Posterior cingulate gyrus (tissue), 11 donors: ENCODE data around the gene IER3IP1.
"Not testable (repeated sequence)": the region's sequence is repeated elsewhere in the genome, so short reads cannot be mapped to it uniquely, and the experiment has no call there.

Experiments used
- DNase-seq, 10 donors: peaks; one replicate each; pipeline versions ENCODE4 v3.0.0 to v3.0.0-alpha.2; 2020 to 2021; ENCODE audit warnings: mixed read lengths in 3 of 10
- intact Hi-C: fragments of 100-400 bp; cut with DNase I; formaldehyde crosslinking; loops from one replicate; pipeline ENCODE4 v1.15.1; 2023

Gene IER3IP1

DNA sequence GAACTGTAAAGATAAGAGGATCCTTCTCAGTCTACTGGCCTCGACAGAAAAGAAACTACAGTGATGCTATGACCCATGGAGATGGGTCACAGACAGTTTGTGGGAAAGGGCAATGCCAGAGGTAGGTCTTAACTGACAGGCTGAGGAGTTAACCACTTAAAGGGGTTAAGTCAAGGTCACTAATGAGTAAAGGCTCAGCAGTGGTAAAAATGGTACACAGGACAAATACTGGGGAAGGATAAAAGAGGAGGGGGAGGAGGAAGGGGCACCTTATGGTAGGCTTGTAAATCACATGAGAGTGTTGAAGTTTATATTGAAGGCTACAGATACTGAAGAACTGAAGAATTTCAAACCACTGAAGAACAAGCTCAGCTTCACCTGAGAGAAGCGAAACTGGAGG, 9.9 kb downstream of the IER3IP1 start:
- no peak for DNase-seq
- intact Hi-C loops = no loop called here

DNA sequence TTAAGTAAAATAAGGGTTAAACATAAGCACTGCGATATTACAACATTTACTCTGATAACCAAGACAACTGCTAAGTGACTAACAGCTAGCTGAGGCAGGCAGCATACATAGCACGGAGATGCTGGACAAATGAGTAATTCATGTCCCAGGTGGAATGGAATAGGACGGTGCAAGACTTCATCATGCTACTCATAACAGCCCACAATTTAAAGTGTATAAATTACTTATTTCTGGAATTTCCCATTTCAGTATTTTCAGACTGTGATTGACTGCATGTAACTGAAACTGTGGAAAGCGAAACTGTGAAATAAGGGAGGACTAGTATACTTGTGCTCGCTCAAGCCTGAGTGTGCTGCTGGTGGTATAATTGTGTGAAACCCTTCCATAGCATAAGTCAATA, 12.9 kb downstream of the IER3IP1 start:
- no peak for DNase-seq

DNA sequence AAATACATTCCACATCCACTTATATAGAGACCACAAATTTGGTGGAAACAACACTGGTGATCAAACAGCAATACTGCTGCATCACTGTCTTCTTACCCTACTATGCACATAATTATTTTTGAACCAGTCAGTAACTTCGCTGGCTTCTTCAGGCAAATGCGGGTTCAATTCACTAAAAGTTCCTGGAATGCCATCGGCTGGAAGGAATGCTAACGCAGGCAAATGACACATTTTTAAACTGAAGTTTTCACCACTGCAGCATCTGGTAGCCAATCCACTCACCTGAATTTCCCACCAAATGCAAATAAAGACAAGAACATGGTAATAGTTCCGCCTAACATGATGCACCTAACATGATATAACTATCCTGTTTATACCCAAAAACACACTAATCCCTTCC, 15.9 kb downstream of the IER3IP1 start:
- intact Hi-C loops = no loop called here
- DNase-seq = no peak

More for the DNA sequence above, 12.9 kb downstream of the IER3IP1 start:
- intact Hi-C loops = no loop called here

DNA sequence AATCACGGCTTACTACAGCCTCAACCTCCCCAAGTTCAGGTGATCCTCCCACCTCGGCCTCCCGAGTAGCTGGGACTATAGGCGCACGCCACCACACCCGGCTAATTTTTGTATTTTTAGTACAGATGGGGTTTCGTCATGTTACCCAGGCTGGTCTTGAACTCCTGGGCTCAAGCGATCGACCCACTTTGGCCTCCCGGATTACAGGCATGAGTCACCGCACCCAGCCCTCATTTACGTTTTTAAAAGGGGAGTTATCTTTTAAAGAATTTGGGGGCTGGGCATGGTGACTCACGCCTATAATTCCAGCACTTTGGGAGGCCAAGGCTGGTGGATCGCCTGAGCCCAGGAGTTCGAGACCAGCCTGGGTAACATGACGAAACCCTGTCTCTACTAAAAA, 17.8 kb downstream of the IER3IP1 start:
- DNase-seq, intact Hi-C loops: not testable (repeated sequence)

DNA sequence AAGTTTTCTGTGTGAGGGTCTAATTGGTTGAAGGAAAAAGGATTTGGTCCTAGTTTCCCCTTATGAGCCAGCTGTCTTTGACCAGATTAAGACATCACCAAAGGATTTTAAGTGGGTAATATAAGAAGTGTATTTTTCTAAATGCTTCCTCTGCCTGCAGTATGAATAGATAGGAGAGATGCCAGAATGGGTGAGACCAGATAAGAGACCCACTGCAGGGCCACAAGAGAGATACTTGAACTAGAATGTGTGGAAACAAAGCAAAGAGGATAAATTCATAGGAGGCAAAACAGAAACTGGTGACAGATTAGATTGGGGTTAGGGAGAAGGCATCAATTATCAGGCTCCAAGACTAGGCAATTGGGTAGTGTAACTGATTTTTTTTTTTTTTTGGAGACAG, 24.7 kb downstream of the IER3IP1 start:
- intact Hi-C loops = loop anchor here (2.0 kb wide), 1 partner anchor 23 kb away; no protein-coding TSS in a partner anchor
- DNase-seq = no peak

DNA sequence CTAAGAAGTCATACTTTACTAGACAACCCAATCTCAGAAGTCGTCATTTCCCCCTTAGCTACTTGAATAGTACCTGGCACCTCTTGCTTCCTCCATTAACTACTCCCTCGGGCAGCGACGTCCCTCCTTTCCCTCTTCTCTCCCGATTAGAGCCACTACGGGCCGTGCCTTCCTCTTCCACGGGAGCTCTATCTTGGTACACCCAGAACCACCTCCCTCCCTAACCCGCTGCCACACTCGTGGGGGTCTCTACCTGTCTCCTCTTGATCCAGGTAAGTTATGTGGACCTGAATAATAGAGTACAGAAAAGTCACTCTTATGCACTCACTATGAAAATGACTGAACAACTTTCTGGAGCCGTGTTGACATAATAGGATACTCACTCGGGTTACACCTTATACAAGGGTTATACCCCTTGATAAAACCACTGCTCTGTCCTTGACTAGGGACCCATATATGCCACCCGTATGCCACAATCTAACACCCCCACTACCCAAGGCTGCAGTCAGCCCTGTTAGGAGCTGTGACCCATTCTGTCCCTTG, 25.3 kb downstream of the IER3IP1 start:
- DNase-seq = peak in 4 of 10 donors; percentile 27 to 70 (median 58)
- intact Hi-C loops = loop anchor here (2.0 kb wide), 1 partner anchor 24 kb away; no protein-coding TSS in a partner anchor

DNA sequence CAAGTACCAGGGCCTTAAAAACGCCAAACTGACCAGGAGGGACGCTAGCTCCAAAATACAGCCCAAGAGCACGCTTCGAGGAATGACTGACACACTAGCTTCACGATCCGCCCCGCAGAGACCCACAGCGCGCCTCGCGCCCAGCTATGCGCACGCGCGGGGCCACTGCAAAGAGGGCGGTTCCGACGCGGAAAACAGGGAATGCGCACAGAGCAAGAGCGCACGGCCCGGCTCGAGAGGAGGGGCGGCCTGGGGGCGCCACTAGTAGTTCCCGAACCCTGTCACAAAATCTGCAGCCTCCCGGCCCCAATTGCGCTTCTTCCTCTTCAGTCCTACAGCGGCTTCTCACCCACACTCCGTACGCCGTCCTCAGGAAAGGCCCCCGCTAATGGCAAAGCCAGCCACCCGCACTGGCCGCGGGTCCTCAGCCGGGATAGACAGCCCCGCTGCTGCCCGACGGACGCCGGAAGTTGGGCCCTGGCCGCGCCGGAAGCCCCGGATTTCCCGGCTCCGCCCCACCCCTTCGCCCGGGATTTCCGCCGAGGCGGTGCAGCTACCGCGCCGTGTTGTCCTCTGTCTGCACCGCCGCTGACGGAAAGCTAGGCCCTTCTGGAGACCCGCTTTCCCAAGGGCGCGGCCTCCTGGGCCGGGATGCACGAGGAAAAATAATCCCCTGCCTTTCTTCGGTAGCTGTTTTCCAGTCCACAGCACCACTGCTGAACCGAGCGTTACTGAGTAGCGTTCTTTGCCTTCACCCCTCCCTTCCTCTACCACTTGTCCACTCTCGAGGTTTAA, 25.9 kb downstream of the IER3IP1 start, which contains the start of gene HDHD2:
TSS of gene HDHD2 (minus strand) at position 472 of the 795 bp plus-strand sequence. CDS start 14,061 bp downstream, outside the sequence.
- DNase-seq = peak; percentile 83 to 98 (median 90)
- intact Hi-C loops = loop anchor here (2.0 kb wide), 1 partner anchor 25 kb away; no protein-coding TSS in a partner anchor

DNA sequence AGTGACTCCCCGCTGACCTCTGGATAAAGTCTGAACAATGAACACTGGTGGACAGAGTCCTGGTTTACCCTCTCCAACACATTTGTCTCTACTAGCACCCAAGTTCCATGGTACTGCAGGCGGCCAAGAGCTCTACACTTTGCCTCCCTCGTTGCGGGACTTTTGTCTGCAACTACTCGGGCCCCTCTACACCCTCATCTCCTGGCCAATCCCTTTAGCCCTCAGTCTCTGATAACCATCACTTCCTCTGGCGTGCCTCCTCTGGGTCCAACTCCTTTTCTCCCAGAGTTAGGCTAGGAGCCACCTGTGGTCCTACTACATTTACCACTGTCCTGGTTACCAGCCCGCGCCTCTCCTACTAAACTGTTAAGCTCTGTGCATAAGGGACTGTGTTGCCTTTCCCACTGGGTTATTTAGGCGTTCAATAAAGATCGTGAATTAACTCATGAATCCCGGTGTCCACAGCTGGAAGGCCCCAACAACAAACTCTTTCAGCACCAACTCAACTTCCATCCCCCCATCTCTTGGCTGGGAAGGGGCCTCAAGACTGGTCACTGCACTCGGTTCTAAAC, 26.6 kb downstream of the IER3IP1 start:
- DNase-seq = peak in 2 of 10 donors; percentile 52 to 69
- intact Hi-C loops = loop anchor here (2.0 kb wide), 1 partner anchor 25 kb away; no protein-coding TSS in a partner anchor

DNA sequence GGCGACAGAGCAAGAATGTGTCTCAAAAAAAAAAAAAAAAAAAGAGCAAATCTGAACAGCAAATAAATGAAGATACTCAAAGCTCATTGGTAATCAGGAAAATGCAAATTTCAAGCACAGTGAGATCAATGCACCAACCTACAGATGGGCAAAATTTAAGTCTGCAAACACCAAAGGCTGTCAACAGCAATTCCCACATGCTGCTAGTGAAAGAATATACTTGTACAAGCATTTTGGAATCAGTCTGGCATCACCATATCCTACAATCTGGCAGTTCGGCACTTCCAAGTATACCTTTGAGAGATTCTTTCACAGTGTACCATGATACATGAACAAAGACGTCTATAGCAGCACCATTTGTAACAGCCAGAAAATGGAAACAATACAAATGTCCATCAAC, 30.0 kb downstream of the IER3IP1 start:
- no peak for DNase-seq
- intact Hi-C loops = no loop called here

DNA sequence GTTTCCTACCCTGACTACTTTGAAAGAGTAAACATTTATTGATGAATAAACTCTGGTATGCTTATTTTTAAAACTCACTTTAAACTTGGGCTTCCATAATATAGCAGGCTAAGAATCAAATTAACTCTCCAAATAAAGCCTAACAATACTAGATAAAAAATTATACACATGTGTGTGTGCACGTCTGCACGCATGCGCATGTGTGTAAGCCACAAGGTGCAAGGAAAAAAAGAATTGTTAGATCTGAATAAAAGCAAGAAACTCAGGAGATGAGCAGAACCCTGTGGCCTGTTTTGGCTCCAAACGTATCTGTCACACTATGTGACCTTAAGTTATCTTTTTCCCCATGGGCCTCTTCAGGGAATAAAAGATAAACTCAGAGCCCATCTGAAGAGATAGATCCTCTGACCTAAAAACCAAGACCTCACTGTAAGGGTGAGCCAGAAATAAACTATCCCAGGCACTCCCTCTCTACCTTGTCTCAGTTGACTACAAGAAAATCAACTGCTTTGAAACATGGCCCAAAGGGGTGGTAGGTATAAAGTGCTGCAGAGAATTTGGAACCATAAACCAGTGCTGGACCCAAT, 32.2 kb downstream of the IER3IP1 start:
- DNase-seq = no peak
- intact Hi-C loops = no loop called here

DNA sequence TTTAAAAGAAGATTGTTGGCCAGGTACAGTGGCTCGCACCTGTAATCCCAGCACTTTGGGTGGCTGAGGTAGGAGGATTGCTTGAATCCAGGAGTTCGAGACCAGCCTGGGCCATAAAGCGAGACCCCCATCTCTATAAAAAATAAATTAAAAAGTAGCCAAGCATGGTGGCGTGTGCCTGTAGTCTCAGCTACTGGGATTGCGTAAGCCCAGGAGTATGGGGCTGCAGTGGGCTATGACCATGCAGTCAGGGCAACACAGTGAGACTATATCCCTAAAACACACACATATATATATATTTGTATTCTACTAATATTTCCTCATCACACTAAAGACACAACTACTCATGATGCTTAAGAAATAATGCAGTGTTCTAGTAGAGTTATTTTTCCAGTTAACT, 33.0 kb downstream of the IER3IP1 start:
- intact Hi-C loops = no loop called here

DNA sequence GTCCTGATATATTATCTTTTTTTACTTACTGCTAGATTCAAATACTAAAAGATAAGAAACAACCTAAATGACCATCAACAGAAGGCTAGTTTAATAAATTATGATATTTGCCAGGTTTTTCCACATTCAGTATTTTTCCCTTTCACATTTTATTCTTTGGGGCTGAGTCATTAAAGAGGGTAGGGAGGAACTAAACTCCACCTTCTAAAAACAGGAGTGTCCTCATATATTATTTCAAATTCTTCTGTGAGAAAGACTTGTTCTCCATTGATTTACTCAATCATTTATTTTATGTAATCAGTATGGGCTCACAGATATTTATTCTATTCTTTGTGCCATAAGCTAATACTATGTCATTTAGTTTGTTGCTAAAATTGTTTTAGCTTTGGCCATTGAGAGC, 34.9 kb downstream of the IER3IP1 start:
- intact Hi-C loops = no loop called here
- no peak for DNase-seq

More for the DNA sequence above, 33.0 kb downstream of the IER3IP1 start:
- no peak for DNase-seq

DNA sequence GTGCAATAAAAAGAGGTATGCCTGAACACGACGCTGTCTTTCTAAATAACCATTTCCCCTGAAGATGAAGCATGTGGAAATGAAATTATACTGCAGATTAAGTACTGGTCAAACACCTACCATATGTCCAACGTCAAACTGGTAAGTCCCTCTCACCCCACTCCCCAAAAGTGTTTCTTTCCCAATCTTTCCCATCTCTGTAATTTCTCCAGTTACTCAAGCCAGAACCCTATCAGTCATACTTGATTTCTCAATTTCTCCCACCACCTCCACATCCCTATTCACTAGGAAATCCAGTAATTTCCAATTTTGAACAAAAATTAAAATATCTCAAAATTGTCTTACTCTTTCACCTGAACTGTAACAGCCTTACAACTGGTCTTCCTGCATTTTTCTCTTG, 55.0 kb downstream of the IER3IP1 start:
- no peak for DNase-seq
- intact Hi-C loops = no loop called here

DNA sequence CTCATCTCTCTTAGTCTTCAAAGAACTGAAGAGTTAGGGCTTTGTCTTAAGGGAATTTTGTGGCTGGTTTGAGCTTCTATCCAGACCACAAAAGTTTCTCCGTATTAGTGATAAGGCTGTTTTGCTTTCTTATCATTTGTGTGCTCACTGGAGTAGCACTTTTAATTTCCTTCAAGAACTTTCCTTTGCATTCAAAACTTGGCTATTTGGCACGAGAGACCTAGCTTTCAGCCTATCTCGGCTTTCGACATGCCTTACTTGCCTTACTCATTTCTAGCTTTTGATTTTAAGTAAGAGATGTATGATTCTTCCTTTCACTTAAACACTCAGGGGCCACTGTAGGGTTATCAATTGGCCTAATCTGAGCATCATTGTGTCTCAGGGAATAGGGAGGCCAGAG, 55.7 kb downstream of the IER3IP1 start:
- intact Hi-C loops = no loop called here
- DNase-seq = no peak

DNA sequence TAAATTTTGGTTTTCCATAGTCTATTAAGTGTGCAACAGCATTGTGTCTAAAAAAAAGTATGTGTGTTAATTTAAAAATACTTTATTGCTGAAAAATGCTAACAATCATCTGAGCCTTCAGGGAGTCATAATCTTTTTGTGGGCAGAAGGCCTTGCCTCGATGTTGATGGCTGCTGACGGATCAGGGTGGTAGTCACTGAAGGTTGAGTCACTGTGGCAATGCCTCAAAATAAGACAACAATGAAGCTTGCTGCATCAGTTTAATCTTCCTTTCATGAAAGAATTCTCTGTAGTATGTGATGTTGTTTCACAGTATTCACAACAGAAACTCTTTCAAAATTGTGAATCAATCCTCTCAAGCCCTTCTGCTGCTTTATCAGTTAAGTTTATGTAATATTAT, 57.2 kb downstream of the IER3IP1 start:
- DNase-seq = no peak
- intact Hi-C loops = no loop called here

DNA sequence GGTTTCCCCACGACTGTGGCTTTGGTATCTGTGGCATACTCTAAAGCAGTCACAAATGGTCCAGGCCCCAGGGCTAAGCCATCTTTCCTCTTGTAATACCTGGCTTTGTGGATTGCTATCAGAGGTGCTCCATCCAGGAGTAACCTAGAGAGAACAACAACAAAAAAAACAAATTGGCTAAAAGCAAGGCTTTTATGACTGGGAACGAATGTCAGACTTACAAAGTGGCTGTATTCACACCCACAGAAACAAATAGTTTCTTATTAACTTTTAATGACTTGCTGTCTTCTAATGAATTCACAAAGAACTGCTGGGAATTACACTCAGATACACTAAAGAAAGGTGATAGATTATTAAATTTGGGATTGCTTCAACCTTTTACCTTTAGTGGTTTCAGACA, 61.0 kb downstream of the IER3IP1 start:
- intact Hi-C loops = no loop called here
- DNase-seq = no peak

DNA sequence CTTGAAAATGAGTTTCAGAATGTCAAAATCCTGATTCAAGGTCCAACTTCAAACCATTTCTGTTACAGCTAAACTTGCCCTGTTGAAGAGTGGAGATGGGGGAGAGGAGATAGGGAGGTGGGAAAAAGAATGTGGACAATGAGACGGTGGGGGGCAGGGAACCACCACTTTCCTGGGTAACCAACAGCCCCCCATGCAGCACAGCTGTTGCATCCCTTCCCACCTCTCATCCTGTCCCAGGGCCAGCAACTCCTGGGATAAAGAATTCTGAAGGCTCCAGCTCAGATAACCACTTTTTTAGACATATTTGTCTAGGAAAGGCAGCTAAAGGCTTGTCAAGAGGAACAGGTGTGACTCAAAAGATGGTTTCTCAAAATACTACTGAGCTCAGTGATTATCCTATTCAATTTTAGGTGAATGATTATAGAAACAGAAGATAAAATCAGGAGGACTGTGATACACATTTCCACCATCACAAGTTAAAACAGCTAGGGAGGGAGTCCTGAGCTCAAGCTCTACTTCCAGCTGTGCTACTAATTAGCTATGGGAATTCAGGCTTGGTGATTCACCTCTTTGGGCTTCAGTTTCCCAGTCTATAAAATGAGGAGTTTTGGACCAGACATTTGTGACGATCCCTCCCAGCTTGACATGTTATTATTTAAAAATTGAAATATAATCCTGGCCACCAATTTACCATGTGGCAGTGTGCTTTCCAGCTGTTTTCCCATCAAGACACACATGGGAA, 62.2 kb downstream of the IER3IP1 start:
- intact Hi-C loops = no loop called here

DNA sequence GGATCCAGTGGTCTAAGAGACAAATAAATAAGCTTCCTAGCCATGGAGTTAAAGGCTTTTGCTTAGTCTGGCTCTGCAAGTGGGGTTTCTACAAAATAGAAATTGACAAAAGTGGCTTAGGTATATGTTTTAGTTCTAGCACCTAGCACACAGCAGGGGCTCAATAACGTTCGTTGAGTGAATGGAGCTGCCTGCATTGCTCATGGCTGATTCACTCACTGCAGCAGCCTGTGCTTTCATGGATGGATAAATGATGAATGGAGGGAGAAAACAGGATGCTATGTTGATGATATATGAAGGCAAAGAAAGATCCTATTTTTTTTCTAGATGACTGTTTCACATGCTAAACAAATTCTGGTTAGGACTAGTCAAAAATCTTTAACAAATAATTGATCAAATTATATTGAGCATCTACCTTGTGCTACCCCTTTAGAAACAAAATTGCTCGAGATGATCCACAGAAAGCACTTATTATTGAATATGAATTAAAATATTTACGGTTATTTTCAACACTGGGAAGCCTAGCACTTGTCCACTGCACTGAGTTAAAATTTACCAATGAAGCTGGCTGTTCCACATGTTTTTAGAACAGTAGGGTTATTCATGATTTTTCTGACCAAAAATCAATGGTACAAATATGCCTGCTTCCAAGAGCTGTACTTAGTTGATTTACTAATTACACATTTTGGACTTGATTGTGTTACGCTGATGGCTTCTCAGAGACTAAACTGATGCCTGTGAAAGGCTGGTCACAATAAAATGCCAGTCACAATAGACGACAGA, 65.5 kb downstream of the IER3IP1 start:
- intact Hi-C loops = no loop called here
- DNase-seq = no peak

More for the DNA sequence above, 62.2 kb downstream of the IER3IP1 start:
- DNase-seq = peak in 1 of 10 donors; percentile 49

DNA sequence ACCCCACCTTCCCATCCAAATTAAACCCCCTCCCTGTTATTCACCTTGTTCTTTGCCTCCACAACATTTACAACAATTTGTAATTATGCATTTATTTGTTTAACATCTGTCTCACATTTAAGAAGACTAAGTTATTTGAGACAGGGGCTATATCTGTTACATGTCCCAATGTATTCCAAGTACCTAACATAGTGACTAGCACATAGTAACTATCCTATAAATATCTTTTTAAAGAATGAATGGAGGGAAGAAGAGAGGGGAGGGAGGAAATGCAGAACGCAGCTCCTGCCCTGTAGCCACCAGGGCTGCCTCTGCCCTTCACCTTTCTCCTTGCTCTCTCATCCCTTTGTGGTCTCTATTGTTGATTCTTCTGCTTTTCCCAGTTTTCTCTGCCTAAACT, 66.4 kb downstream of the IER3IP1 start:
- DNase-seq = no peak
- intact Hi-C loops = no loop called here

DNA sequence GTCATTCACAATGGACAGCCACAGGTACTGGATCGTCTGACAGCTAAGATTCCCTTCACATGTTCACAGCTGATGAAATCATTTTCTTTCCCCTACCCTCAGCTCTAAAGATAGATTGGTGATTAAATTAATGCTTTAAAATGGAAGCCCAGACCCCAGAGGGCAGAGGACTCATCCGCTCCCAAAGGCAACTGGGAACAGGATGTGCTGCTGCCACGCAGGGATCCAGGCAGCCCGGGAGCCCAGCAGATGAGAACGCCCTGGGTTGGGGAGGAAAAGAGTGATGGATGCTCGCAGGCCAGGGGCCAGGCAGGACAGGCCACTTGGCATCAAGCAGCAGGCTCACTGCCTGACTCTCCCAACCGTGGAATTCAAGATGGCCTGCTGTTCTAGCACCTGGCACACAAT, 67.2 kb downstream of the IER3IP1 start:
- intact Hi-C loops = no loop called here

More for the DNA sequence above, 67.2 kb downstream of the IER3IP1 start:
- DNase-seq = peak in 1 of 10 donors; percentile 55
